ENCODE results near the gene C16orf54.
"Not testable (repeated sequence)": the region's sequence is repeated elsewhere in the genome, so short reads cannot be mapped to it uniquely, and the experiment has no call there.

The C16orf54 gene

GRCh38 chr16:29740630-29741015 is 5.2 kb downstream of the C16orf54 start:
- not testable (repeated sequence) for DNase-seq (ENCODE audit: low read depth)

DNA sequence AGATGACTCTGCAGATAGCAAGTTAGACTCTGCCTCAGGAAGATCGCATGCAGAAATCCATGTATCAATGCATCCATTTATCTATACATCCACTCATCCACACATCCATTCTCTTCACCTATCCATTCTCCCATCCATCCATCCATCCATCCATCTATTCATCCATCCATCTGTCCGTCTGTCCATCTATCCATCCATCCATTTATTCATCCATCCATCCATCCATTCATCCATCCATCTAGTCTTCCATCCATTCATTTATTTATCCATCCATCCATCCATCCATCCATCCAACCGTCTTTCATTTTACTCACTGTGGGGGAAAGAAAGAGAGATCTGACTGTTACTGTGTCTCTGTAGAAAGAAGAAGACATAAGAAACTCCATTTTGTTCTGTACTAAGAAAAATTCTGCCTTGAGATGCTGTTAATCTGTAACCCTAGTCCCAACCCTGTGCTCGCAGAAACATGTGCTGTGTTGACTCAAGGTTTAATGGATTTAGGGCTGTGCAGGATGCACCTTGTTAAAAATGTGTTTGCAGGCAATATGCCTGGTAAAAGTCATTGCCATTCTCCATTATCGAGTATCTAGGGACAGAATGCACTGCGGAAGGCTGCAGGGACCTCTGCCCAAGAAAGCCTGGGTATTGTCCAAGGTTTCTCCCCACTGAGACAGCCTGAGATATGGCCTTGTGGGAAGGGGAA is 5.7 kb downstream of the C16orf54 start:
- not testable (repeated sequence) for DNase-seq (ENCODE audit: low read depth)

GRCh38 chr16:29738514-29738913 is 7.3 kb downstream of the C16orf54 start:
- no peak for DNase-seq (ENCODE audit: low read depth)

DNA sequence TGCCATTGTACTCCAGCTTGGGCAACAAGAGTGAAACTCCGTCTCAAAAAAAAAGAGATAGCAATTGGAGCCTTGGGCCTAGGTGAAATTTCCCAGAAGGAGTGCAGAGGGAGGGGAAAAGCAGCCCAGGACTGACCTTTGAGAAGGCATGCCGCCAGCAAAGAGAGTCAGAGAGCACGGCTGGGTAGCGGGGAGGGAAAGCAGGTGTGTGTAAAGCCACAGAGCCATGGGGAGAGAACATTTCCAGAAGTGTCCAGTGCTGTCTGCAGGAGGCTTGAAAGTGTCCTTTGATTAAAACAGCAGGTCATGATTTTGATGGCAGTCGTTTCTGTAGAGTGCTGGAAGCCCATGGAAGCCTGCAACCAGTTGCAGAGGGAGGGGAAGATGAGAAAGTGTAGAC is 8.1 kb downstream of the C16orf54 start:
- DNase-seq (ENCODE audit: low read depth): no peak

GRCh38 chr16:29736764-29737163 is 9.0 kb downstream of the C16orf54 start:
- no peak for DNase-seq (ENCODE audit: low read depth)

DNA sequence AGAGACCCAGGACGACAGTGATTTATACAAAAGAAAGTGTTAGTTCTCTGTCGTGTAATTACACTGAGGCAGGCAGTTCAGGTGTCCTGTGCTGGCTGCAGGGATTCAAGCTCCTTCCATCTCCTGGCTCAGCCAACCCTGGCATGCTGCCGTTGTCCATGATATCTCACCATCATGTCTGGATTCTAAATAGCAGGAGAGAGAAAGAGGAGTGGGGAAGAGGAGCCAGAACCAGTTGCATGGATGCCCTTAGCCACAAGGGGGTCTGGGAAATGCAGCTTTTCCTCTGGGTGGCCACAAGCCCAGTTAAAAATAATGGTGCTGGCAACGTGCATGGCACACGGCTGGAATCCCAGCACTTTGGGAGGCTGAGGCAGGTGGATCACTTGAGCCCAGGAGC is 9.7 kb downstream of the C16orf54 start:
- DNase-seq (ENCODE audit: low read depth): no peak

DNA sequence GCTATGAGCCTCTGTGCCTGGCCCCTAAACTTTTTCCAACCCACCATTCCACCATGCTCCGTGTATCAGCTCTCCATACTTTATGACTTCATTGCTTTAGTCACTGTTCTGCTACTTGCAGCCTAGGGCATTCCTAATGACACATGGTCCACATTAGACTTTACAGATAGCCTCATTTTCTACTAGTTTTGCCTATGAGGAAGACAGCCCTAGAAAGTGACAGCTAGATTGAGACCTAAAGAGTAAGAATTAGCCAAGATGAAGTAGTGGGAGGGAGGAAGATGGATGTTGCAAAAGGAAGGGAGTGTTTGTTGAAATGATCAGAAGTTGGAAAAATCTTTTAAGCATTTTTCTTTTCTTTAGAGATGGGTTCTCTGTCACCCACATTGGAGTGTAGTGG is 11.0 kb downstream of the C16orf54 start:
- no peak for DNase-seq (ENCODE audit: low read depth)

- not testable (repeated sequence) for DNase-seq (ENCODE audit: low read depth)
Measured at GRCh38 chr16:29731768-29732601, 13.8 kb downstream of the C16orf54 start.

- no peak for DNase-seq (ENCODE audit: low read depth)
Measured at GRCh38 chr16:29730649-29731048, 15.1 kb downstream of the C16orf54 start.

GRCh38 chr16:29729116-29729521 is 16.7 kb downstream of the C16orf54 start:
- no peak for DNase-seq (ENCODE audit: low read depth)

DNA sequence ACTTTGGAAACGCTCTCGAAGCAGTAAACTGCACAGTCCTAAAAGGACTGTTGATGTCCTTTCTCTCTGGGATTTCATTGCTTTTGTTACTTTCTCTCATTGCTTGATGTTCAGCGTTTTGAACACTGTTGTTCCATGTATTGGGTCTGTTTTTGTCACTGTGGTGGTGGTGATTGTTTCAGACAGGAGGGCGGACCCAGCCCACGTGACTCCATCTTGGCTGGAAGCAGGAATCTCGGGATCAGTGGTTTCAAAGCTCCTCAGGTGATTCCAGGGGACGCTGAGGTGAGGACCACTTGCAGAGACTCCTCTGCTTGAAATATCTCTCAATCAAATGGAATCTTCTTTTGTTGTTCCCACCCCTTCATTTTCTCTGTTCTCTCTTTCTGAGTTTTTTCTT is 18.3 kb downstream of the C16orf54 start:
- no peak for DNase-seq (ENCODE audit: low read depth)

- DNase-seq (ENCODE audit: low read depth): no peak
Measured at GRCh38 chr16:29726845-29727377, 18.9 kb downstream of the C16orf54 start.

GRCh38 chr16:29721167-29721879 is 24.5 kb downstream of the C16orf54 start:
- not testable (repeated sequence) for DNase-seq (ENCODE audit: low read depth)

DNA sequence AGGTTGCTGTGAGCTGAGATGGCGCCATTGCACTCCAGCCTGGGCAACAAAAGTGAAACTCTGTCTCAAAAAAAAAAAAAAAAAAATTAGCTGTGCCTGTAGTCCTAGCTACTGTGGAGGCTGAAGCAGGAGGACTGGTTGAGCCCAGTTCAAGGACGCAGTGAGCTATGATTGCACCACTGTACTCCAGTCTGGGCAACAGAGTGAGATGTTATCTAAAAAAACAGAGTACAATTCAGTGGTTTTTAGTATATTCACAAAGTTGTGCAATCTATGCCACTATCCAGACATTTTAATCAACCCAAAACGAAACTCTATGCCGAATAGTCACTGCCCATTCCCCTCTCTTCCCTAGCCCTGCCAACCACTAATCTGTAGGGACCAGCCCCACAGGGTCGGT is 25.1 kb downstream of the C16orf54 start:
- DNase-seq (ENCODE audit: low read depth): no peak

DNA sequence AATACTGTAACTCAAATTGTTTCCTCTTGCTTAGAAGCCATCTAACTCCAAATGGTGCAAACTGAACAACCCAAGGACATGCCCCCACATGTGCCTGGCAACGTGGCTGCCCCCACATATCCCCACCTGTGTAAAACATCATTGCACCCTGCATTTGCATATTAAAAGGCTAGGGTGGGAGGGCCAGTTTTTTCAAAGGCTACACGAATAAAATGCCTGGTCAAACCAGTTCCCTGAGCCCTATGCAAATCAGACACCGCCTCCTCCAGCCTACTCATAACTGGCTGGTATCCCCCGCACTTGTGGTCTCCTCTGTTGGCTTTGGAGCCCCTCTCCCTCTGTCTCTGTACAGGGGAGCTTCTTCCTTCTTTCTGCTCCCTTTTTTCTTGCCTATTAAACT is 26.7 kb downstream of the C16orf54 start:
- no peak for DNase-seq (ENCODE audit: low read depth)

- DNase-seq (ENCODE audit: low read depth): no peak
Measured at GRCh38 chr16:29717113-29717512, 28.7 kb downstream of the C16orf54 start.

DNA sequence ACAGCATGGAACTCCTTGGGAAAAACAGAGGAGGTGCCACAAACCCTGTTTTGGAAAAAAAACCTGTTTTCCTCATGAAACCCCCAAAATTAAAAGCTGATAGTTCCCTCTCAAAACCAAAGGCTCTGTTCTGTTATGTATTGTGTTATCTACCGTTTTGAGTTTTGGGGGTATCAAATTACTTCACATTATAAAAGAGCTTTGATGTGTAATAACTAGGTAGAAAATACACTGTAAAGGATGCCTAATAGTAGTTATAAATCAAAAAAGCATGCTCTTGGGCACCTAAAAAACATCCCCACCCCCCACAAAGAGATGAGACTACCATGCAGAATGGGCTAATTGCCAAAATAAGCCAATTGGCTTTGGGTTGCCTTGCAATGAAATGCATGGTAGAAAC is 30.8 kb downstream of the C16orf54 start:
- no peak for DNase-seq (ENCODE audit: low read depth)

DNA sequence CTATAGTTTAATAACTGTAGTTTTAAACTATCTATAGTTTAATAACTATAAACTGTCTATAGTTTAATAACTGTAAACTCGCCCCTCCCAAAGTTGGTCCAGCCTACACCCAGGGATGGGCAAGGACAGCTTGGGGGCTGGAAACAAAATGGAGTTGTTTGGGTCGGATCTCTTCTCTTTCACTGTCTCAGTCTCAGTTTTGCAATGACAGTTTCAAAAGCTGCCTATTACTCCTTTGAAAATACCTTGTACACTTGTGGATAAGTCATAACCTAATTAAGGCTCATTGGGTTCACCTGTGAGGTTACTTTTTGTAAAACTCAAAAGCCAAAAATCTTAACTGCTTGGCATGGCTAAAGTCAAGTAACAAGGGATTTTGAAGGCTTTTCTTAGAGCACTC is 31.4 kb downstream of the C16orf54 start:
- no peak for DNase-seq (ENCODE audit: low read depth)

- DNase-seq (ENCODE audit: low read depth): no peak
Measured at GRCh38 chr16:29712809-29713208, 33.0 kb downstream of the C16orf54 start.

DNA sequence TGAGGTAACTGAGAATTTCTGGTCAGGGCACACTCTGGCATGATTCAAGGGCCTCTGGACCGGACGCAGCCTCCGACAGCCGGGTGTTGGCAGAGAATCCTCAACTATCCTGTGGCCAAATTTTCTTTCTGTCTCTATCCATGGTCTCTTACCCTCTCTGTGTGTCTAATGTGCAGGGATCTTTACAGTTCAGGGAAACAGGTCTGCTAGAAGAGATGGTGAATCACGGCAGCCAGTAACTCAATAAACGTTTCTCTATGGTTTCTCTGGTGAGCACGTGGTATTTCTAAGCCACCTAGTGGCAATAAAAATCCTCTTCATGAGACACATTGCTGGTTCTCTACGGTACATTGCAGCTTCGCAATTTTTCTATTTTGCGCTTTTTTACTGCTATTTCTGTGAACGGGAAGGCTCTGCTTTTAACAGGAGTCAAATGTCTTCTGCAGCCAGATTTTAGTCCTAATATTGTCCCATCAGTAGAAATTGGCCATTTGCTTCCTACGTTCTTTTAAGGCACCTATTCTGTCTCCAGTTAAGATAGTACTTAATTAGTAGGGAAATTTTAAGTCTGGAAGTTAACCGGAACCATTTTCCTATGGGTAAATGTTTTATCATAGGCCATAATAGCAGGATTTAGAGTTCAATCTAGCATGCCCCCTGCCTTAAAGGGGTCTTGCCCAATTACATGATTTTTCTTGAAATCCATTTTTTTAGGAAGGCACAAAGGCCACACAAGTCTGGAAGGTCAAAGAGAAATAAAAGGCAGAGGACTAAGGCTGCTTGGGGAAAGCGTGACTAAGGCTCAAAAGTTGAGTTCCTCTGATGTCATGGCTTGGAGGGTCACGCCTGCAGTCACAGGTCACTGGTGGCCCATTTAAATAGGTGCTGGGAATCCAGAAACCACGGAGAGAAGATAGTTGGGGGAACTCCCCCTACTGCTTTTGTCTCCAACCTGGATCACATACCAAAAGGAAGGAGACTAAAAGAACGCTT is 35.3 kb downstream of the C16orf54 start:
- no peak for DNase-seq (ENCODE audit: low read depth)

GRCh38 chr16:29709657-29710056 is 36.1 kb downstream of the C16orf54 start:
- DNase-seq (ENCODE audit: low read depth): not testable (repeated sequence)
